ENCODE results near the gene DACT2. TPM values are rescaled to one million over a fixed set of nuclear protein-coding genes. Genes with fewer than 3 reads are reported as not detected.
A peak's percentile ranks its signal among the peaks of the same experiment; 100 is the strongest.

Gene DACT2
- total RNA-seq, 1 experiment from 2014 or later, result 4.9 TPM

DNA sequence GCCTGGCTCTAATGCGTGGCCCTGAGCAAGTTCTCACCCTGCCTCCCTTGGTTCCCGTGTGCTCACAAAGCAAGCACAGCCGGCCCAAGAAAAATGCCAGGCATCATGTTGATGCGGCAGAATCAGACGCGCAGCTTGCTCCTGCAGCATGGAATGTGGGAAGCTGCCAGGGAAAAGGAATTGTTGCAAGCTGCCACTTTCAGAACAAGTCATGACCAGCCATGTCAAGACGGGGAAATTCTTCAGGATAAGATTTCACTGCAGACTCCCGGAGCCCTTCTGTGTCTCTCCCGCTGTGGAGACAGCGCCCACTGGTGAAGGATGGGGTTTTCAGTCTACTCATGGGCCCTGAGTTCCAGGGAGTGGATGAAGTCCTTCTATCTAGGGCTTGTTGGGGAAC, 4.6 kb downstream of the DACT2 start:
- Mint-ChIP-seq H3K36me3 (no peaks in the 10 kb centered on the region), H3K4me3 (no peak overlapping the region), H3K27ac (no peak overlapping the region), H3K27me3 (ENCODE audit: low read depth) (peaks cover 19% of the 10 kb centered on the region), H3K4me1 (peaks cover 46% of the 10 kb centered on the region), H3K9me3 (no peaks in the 10 kb centered on the region)
- ChIA-PET CTCF (no interaction called here), POLR2A (no interaction called here)
- no peak for ATAC-seq
- DNase-seq (ENCODE audit: low spot score), result no peak
- no peak for TF ChIP-seq JAZF1 (CRISPR knock-in tag; IDR thresholded peaks at IDR 0.05)
- TF ChIP-seq, protein P1, sequence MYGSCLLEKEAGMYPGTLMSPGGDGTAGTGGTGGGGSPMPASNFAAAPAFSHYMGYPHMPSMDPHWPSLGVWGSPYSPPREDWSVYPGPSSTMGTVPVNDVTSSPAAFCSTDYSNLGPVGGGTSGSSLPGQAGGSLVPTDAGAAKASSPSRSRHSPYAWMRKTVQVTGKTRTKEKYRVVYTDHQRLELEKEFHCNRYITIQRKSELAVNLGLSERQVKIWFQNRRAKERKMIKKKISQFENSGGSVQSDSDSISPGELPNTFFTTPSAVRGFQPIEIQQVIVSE (CRISPR knock-in tag; IDR thresholded peaks at IDR 0.05; ENCODE audit: borderline replicate concordance), result no peak
- no peak for TF ChIP-seq ZNF416 (CRISPR knock-in tag; IDR thresholded peaks at IDR 0.05)
- TF ChIP-seq, protein P2, sequence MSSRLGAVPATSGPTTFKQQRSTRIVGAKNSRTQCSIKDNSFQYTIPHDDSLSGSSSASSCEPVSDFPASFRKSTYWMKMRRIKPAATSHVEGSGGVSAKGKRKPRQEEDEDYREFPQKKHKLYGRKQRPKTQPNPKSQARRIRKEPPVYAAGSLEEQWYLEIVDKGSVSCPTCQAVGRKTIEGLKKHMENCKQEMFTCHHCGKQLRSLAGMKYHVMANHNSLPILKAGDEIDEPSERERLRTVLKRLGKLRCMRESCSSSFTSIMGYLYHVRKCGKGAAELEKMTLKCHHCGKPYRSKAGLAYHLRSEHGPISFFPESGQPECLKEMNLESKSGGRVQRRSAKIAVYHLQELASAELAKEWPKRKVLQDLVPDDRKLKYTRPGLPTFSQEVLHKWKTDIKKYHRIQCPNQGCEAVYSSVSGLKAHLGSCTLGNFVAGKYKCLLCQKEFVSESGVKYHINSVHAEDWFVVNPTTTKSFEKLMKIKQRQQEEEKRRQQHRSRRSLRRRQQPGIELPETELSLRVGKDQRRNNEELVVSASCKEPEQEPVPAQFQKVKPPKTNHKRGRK (CRISPR knock-in tag; IDR thresholded peaks at IDR 0.05; ENCODE audit: borderline replicate concordance), result no peak
- no peak for TF ChIP-seq PRRX2 (CRISPR knock-in tag; IDR thresholded peaks at IDR 0.05)
- TF ChIP-seq, protein P3, sequence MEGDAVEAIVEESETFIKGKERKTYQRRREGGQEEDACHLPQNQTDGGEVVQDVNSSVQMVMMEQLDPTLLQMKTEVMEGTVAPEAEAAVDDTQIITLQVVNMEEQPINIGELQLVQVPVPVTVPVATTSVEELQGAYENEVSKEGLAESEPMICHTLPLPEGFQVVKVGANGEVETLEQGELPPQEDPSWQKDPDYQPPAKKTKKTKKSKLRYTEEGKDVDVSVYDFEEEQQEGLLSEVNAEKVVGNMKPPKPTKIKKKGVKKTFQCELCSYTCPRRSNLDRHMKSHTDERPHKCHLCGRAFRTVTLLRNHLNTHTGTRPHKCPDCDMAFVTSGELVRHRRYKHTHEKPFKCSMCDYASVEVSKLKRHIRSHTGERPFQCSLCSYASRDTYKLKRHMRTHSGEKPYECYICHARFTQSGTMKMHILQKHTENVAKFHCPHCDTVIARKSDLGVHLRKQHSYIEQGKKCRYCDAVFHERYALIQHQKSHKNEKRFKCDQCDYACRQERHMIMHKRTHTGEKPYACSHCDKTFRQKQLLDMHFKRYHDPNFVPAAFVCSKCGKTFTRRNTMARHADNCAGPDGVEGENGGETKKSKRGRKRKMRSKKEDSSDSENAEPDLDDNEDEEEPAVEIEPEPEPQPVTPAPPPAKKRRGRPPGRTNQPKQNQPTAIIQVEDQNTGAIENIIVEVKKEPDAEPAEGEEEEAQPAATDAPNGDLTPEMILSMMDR (IDR thresholded peaks at IDR 0.05), result no peak
- TF ChIP-seq, protein P4, sequence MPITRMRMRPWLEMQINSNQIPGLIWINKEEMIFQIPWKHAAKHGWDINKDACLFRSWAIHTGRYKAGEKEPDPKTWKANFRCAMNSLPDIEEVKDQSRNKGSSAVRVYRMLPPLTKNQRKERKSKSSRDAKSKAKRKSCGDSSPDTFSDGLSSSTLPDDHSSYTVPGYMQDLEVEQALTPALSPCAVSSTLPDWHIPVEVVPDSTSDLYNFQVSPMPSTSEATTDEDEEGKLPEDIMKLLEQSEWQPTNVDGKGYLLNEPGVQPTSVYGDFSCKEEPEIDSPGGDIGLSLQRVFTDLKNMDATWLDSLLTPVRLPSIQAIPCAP (CRISPR knock-in tag; IDR thresholded peaks at IDR 0.05), result no peak
- no peak for TF ChIP-seq NR2C2 (CRISPR knock-in tag; IDR thresholded peaks at IDR 0.05)
- TF ChIP-seq GRHL2 (CRISPR knock-in tag; IDR thresholded peaks at IDR 0.05; ENCODE audit: insufficient replicate concordance, severe bottlenecking), result no peak

DNA sequence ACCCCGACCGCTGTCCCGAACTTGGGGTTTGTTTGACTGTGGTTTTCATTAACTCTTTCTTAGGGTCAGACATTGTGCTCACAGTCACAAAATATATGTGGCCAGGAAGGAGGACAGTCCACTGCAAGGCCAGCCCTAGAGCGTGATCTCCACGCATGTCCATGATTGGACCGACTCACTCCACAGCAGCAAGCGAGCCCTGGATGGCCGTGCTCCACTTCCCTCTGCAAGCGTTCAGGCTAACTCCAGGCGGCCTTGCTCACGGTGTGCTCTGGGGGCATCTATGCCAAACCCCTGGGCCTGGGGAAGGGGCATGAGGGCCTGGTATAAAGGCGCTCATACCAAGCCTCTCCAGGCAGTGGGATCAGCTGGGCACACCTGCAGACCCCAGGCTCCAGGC, 5.6 kb downstream of the DACT2 start:
- DNase-seq (ENCODE audit: low spot score) (no peak), ATAC-seq (no peak)
- Mint-ChIP-seq H3K36me3 (no peaks in the 10 kb centered on the region), H3K4me3 (peak overlapping the region; percentile 25; the same call in 1 of the 2 replicates), H3K27ac (peak overlapping the region; percentile 95), H3K4me1 (peaks cover 46% of the 10 kb centered on the region), H3K27me3 (ENCODE audit: low read depth) (peaks cover 17% of the 10 kb centered on the region), H3K9me3 (no peaks in the 10 kb centered on the region)
- CTCF ChIA-PET, result interaction anchor here (1.1 to 1.4 kb wide), 2 partner anchors 19 to 55 kb away, joined by 3 to 4 read pairs; no protein-coding TSS in a partner anchor
- 0 out of 2 replicates have a peak, but pooled peaks have one; percentile 20 for TF ChIP-seq CBFB (CRISPR knock-in tag; IDR thresholded peaks at IDR 0.05; ENCODE audit: low read depth)
- no peak for TF ChIP-seq FOXK1 (CRISPR knock-in tag; IDR thresholded peaks at IDR 0.05)
- TF ChIP-seq, protein P5, sequence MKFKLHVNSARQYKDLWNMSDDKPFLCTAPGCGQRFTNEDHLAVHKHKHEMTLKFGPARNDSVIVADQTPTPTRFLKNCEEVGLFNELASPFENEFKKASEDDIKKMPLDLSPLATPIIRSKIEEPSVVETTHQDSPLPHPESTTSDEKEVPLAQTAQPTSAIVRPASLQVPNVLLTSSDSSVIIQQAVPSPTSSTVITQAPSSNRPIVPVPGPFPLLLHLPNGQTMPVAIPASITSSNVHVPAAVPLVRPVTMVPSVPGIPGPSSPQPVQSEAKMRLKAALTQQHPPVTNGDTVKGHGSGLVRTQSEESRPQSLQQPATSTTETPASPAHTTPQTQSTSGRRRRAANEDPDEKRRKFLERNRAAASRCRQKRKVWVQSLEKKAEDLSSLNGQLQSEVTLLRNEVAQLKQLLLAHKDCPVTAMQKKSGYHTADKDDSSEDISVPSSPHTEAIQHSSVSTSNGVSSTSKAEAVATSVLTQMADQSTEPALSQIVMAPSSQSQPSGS (CRISPR knock-in tag; IDR thresholded peaks at IDR 0.05; ENCODE audit: borderline replicate concordance, low read depth), result no peak
- no peak for TF ChIP-seq ESRRA (CRISPR knock-in tag; IDR thresholded peaks at IDR 0.05; ENCODE audit: borderline replicate concordance)
- no peak for TF ChIP-seq NR3C1 (CRISPR knock-in tag; conservative IDR thresholded peaks at IDR 0.05; ENCODE audit: low read depth)
- POLR2A ChIA-PET, result no interaction called here

DNA sequence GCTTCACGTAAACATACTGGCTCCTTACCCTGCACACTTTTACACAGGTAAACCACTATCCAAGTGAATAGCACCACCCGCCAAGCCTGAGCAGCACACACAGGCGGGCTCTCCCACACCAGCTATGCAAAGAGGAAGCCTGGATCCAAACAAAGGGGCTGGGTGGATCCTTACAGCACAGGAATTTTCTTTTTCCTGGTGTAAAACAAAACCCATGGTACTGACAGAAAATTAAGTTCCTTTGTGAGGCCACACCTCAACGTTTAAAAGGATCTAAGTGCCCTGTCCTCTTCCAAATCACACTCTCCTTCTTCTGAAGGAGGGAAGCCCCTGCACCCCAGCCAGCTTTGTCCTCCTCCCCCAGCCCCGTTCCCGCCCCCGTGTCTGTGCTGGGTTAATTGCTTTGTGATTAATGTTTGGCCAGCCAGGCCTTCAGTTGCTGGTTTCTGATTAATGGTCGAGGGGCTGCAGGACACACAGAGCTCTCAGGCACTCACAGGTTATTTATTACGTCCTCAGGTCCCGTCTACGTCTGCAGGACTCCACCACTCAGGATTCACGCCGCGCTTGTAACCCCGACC, 6.1 kb downstream of the DACT2 start:
- peak overlapping the region; percentile 25; the same call in 1 of the 2 replicates for H3K4me3 Mint-ChIP-seq
- H3K9me3 Mint-ChIP-seq, result no peaks in the 10 kb centered on the region
- peaks cover 44% of the 10 kb centered on the region for H3K4me1 Mint-ChIP-seq
- ATAC-seq (peak; percentile 89), DNase-seq (ENCODE audit: low spot score) (peak; percentile 39)
- peak overlapping the region; percentile 95 for H3K27ac Mint-ChIP-seq
- ChIA-PET POLR2A (no interaction called here), CTCF (interaction anchor here (0.9 to 1.4 kb wide), 3 partner anchors 19 to 119 kb away, joined by 3 to 4 read pairs (median 3); no protein-coding TSS in a partner anchor)
- peaks cover 12% of the 10 kb centered on the region for H3K27me3 Mint-ChIP-seq (ENCODE audit: low read depth)
- TF ChIP-seq SMAD4 (CRISPR knock-in tag; IDR thresholded peaks at IDR 0.05) (no peak), ZNF138 (CRISPR knock-in tag; conservative IDR thresholded peaks at IDR 0.05) (no peak), ZNF317 (CRISPR knock-in tag; IDR thresholded peaks at IDR 0.05; ENCODE audit: borderline replicate concordance, low read depth) (no peak), ZNF423 (CRISPR knock-in tag; IDR thresholded peaks at IDR 0.05) (no peak)
- TF ChIP-seq, protein P6, sequence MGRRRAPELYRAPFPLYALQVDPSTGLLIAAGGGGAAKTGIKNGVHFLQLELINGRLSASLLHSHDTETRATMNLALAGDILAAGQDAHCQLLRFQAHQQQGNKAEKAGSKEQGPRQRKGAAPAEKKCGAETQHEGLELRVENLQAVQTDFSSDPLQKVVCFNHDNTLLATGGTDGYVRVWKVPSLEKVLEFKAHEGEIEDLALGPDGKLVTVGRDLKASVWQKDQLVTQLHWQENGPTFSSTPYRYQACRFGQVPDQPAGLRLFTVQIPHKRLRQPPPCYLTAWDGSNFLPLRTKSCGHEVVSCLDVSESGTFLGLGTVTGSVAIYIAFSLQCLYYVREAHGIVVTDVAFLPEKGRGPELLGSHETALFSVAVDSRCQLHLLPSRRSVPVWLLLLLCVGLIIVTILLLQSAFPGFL (CRISPR knock-in tag; IDR thresholded peaks at IDR 0.05; ENCODE audit: borderline replicate concordance), result no peak
- no peaks in the 10 kb centered on the region for H3K36me3 Mint-ChIP-seq
